Stimulated activated CD4-positive, alpha-beta T cell treated with anti-CD3 and anti-CD28 coated beads, Interleukin-2, amount 100 ng/mL, for 24 hours (primary cell): ENCODE measurements around the gene RBM28.
"Not testable (repeated sequence)": the region's sequence is repeated elsewhere in the genome, so short reads cannot be mapped to it uniquely, and the experiment has no call there.

Source experiments
- DNase-seq, 2 donors: peaks; one replicate each; pipeline ENCODE4 v3.0.0-alpha.2; 2020

The RBM28 gene

GRCh38 chr7:128347647-128348097 is 4.0 kb upstream of the RBM28 start:
- DNase-seq: peak; percentile 58 to 66

GRCh38 chr7:128344431-128344774 is 695 bp upstream of the RBM28 start:
- no peak for DNase-seq

- DNase-seq: no peak
These were observed 2.0 kb downstream of the RBM28 start for GRCh38 chr7:128341733-128342132.

GRCh38 chr7:128335730-128336129 is 8.0 kb downstream of the RBM28 start:
- DNase-seq: no peak

- no peak for DNase-seq
These were observed 19.4 kb downstream of the RBM28 start for GRCh38 chr7:128324368-128324680.

GRCh38 chr7:128323459-128324367 is 20.0 kb downstream of the RBM28 start:
- no peak for DNase-seq

- DNase-seq: no peak
These were observed 20.7 kb downstream of the RBM28 start for GRCh38 chr7:128323040-128323439.

GRCh38 chr7:128322040-128322643 is 21.6 kb downstream of the RBM28 start:
- DNase-seq: no peak

- DNase-seq: no peak
These were observed 22.7 kb downstream of the RBM28 start for GRCh38 chr7:128321044-128321422.

GRCh38 chr7:128318691-128319090 is 25.0 kb downstream of the RBM28 start:
- no peak for DNase-seq

GRCh38 chr7:128311013-128311412 is 32.7 kb downstream of the RBM28 start:
- no peak for DNase-seq

GRCh38 chr7:128310499-128310898 is 33.2 kb downstream of the RBM28 start:
- DNase-seq: no peak

GRCh38 chr7:128309976-128310375 is 33.7 kb downstream of the RBM28 start:
- no peak for DNase-seq

- DNase-seq: no peak
These were observed 34.6 kb downstream of the RBM28 start for GRCh38 chr7:128309124-128309523.

- DNase-seq: no peak
These were observed 36.6 kb downstream of the RBM28 start for GRCh38 chr7:128307061-128307460.

- no peak for DNase-seq
These were observed 39.5 kb downstream of the RBM28 start for GRCh38 chr7:128304212-128304611.

- no peak for DNase-seq
These were observed 40.1 kb downstream of the RBM28 start for GRCh38 chr7:128303643-128304042.

GRCh38 chr7:128303133-128303532 is 40.6 kb downstream of the RBM28 start:
- no peak for DNase-seq

GRCh38 chr7:128302139-128302538 is 41.6 kb downstream of the RBM28 start:
- DNase-seq: no peak

GRCh38 chr7:128299109-128299607 is 44.5 kb downstream of the RBM28 start:
- DNase-seq: no peak

- DNase-seq: not testable (repeated sequence)
These were observed 45.7 kb downstream of the RBM28 start for GRCh38 chr7:128298004-128298403.

- DNase-seq: no peak
These were observed 56.2 kb downstream of the RBM28 start for GRCh38 chr7:128287556-128287955.

- DNase-seq: no peak
These were observed 59.6 kb downstream of the RBM28 start for GRCh38 chr7:128284102-128284501.

- no peak for DNase-seq
These were observed 61.9 kb downstream of the RBM28 start for GRCh38 chr7:128281605-128282380.
